Measurements from ENCODE around the gene MAPT.
"Not testable (repeated sequence)": the region's sequence is repeated elsewhere in the genome, so short reads cannot be mapped to it uniquely, and the experiment has no call there.

Gene MAPT

GRCh38 chr17:45931677-45932076, 37.3 kb downstream of the MAPT start:
- DNase-seq, result no peak

- no peak for DNase-seq
These were observed 40.0 kb downstream of the MAPT start for GRCh38 chr17:45934044-45934979.

GRCh38 chr17:45935197-45935709, 40.9 kb downstream of the MAPT start:
- DNase-seq, result no peak

GRCh38 chr17:45935710-45936509, 41.6 kb downstream of the MAPT start:
- no peak for DNase-seq

GRCh38 chr17:45936610-45937009, 42.3 kb downstream of the MAPT start:
- no peak for DNase-seq

- not testable (repeated sequence) for DNase-seq
These were observed 42.8 kb downstream of the MAPT start for GRCh38 chr17:45937186-45937585.

- DNase-seq, result no peak
These were observed 45.0 kb downstream of the MAPT start for GRCh38 chr17:45939395-45939794.

GRCh38 chr17:45940293-45940692, 45.9 kb downstream of the MAPT start:
- DNase-seq, result no peak

GRCh38 chr17:45940826-45941225, 46.5 kb downstream of the MAPT start:
- no peak for DNase-seq

GRCh38 chr17:45941395-45941794, 47.0 kb downstream of the MAPT start:
- no peak for DNase-seq

GRCh38 chr17:45942284-45942683, 47.9 kb downstream of the MAPT start:
- no peak for DNase-seq

- DNase-seq, result no peak
These were observed 52.5 kb downstream of the MAPT start for GRCh38 chr17:45946841-45947256.

- DNase-seq, result no peak
These were observed 54.1 kb downstream of the MAPT start for GRCh38 chr17:45948498-45948880.

- peak; percentile 74 to 79 for DNase-seq
These were observed 54.7 kb downstream of the MAPT start for GRCh38 chr17:45948881-45949624.

GRCh38 chr17:45949755-45950320, 55.5 kb downstream of the MAPT start:
- no peak for DNase-seq

GRCh38 chr17:45950888-45951287, 56.5 kb downstream of the MAPT start:
- DNase-seq, result no peak

- no peak for DNase-seq
These were observed 57.0 kb downstream of the MAPT start for GRCh38 chr17:45951403-45951802.

- DNase-seq, result no peak
These were observed 57.6 kb downstream of the MAPT start for GRCh38 chr17:45951941-45952340.

GRCh38 chr17:45952814-45953320, 58.5 kb downstream of the MAPT start:
- no peak for DNase-seq

- DNase-seq, result no peak
These were observed 59.2 kb downstream of the MAPT start for GRCh38 chr17:45953561-45953960.

- DNase-seq, result no peak
These were observed 60.6 kb downstream of the MAPT start for GRCh38 chr17:45954914-45955313.

GRCh38 chr17:45955326-45955725, 61.0 kb downstream of the MAPT start:
- DNase-seq, result no peak
